Psoas muscle (tissue), 8 donors: ENCODE data around the gene LRRC1. TPM values are rescaled to one million over a fixed set of nuclear protein-coding genes. Genes with fewer than 3 reads are reported as not detected.

ENCODE experiments used
- ATAC-seq, 4 donors: fragments of 200-7000 bp; cut with Tn5 transposase; one replicate each; pipeline ENCODE4 v1.9.1; 2020; ENCODE audit warnings: moderate library complexity in 3 of 4, mild to moderate bottlenecking in 2 of 4
- DNase-seq, 2 donors: peaks; one replicate each; pipeline ENCODE4 v3.0.0-alpha.2; 2020
- H3K27ac ChIP-seq: fragments of 200-600 bp; one replicate; pipeline ENCODE4 v1.8.0; 2022
- H3K27me3 ChIP-seq, 3 donors: fragments of 200-600 bp in 1 of 3; one replicate each; pipeline versions ENCODE4 v1.6.1 to v1.8.0; 2013 to 2022; ENCODE audit warnings: low read length in 2 of 3, mild to moderate bottlenecking in 2 of 3, moderate library complexity in 1 of 3; ENCODE audit not compliant: insufficient read depth in 3 of 3
- H3K36me3 ChIP-seq, 2 donors: fragments of 200-600 bp in 1 of 2; one replicate each; pipeline versions ENCODE4 v1.6.1 to v1.8.0; 2013 to 2022; ENCODE audit warnings: low read depth in 1 of 2, mild to moderate bottlenecking in 1 of 2, moderate library complexity in 1 of 2; ENCODE audit not compliant: insufficient read depth in 1 of 2
- H3K4me1 ChIP-seq: fragments of 200-600 bp; one replicate; pipeline ENCODE4 v1.8.0; 2022
- H3K4me3 ChIP-seq: fragments of 200-600 bp; one replicate; pipeline ENCODE4 v1.8.0; 2022; ENCODE audit warnings: mild to moderate bottlenecking
- H3K9me3 ChIP-seq: fragments of 200-600 bp; one replicate; pipeline ENCODE4 v1.8.0; 2022
- CTCF ChIP-seq: fragments of 200-600 bp; IDR thresholded peaks from one replicate; pipeline ENCODE4 v1.8.0; 2022; ENCODE audit warnings: antibody characterized with exemption
- WGBS, 3 donors: extraction: QIAGEN DNeasy Blood & Tissue Kit; methylation state at CpG; one replicate each; pipeline versions ENCODE4 v1.1.6 to v1.1.7; 2013; 5-methylcytosine and 5-hydroxymethylcytosine counted together
- intact Hi-C, 2 donors: fragments of 100-400 bp; cut with DNase I; formaldehyde crosslinking; loops; one replicate each; pipeline versions ENCODE4 v1.11.0 to v1.14.2; 2022
- polyA plus RNA-seq, 3 donors: library from polyadenylated mRNA; stranded (reverse); fragments of 200-250 nt; gene quantifications; one replicate each; pipeline ENCODE4 v1.2.3, GENCODE V29; 2013
- total RNA-seq, 4 donors: library from RNA; stranded (reverse); fragmentation: NEBNext Ultra II Directional in 2 of 4; extraction: Animal tissue kit (Norgen Biotek cat#: 25700) in 2 of 4; gene quantifications; one replicate each; pipeline versions ENCODE4 v1.2.1 to v1.2.4, GENCODE V29; 2021 to 2023
- donor health status: healthy with polysubstance abuse.
- donor health status: DM: no; HTN: no; CAD: no; lungs with moderate emphysema.
- donor health status: Bipolar disorder and iron deficiency.
- donor health status: healthy.
- donor health status: DM: yes; HTN: yes; CAD: no.
- donor health status: DM: no; HTN: no; CAD: no.
- donor health status: DM: no; HTN: no; CAD: no.
- donor health status: DM: yes; HTN: yes; CAD: no.

The LRRC1 gene
- total and polyA plus RNA-seq, 7 donors: 0.39 to 1.1 (median 0.46) TPM

GRCh38 chr6:53847796-53848314 is 53.0 kb downstream of the LRRC1 start:
- no peak overlapping the region for H3K27ac ChIP-seq
- DNase-seq: no peak
- no peaks in the 10 kb centered on the region for H3K4me1 ChIP-seq
- H3K4me3 ChIP-seq: no peak overlapping the region
- no peaks in the 10 kb centered on the region for H3K36me3 ChIP-seq
- WGBS, 3 donors: 73 to 87% (median 82%) methylated on average over 4 of the region's 4 CpGs
- H3K9me3 ChIP-seq: no peaks in the 10 kb centered on the region
- intact Hi-C loops: no loop called here
- H3K27me3 ChIP-seq: no peaks in the 10 kb centered on the region
- no peak for TF ChIP-seq CTCF
- ATAC-seq: no peak

- DNase-seq (no peak), ATAC-seq (no peak)
- no peak overlapping the region for H3K27ac ChIP-seq
- intact Hi-C loops: no loop called here
- no peaks in the 10 kb centered on the region for H3K27me3 ChIP-seq
- no peaks in the 10 kb centered on the region for H3K36me3 ChIP-seq
- no peaks in the 10 kb centered on the region for H3K4me1 ChIP-seq
- TF ChIP-seq CTCF: no peak
- H3K4me3 ChIP-seq: no peak overlapping the region
- 74 to 78% (median 74%) methylated on average over 2 of the region's 2 CpGs for WGBS, 3 donors
- no peaks in the 10 kb centered on the region for H3K9me3 ChIP-seq
Observed at GRCh38 chr6:53850527-53850926, 55.7 kb downstream of the LRRC1 start.

- ATAC-seq (no peak), DNase-seq (no peak)
- no peaks in the 10 kb centered on the region for H3K4me1 ChIP-seq
- H3K9me3 ChIP-seq: no peaks in the 10 kb centered on the region
- WGBS, 3 donors: 94 to 97% (median 97%) methylated on average over 2 of the region's 2 CpGs
- intact Hi-C loops: no loop called here
- H3K4me3 ChIP-seq: no peak overlapping the region
- H3K27me3 ChIP-seq: no peaks in the 10 kb centered on the region
- H3K27ac ChIP-seq: no peak overlapping the region
- TF ChIP-seq CTCF: no peak
- no peaks in the 10 kb centered on the region for H3K36me3 ChIP-seq
Observed at GRCh38 chr6:53851561-53851960, 56.8 kb downstream of the LRRC1 start.

- Histone ChIP-seq H3K27me3 (no peaks in the 10 kb centered on the region), H3K4me1 (no peaks in the 10 kb centered on the region), H3K27ac (no peak overlapping the region), H3K9me3 (no peaks in the 10 kb centered on the region), H3K36me3 (no peaks in the 10 kb centered on the region), H3K4me3 (no peak overlapping the region)
- intact Hi-C loops: no loop called here
- ATAC-seq (no peak), DNase-seq (no peak)
- TF ChIP-seq CTCF: no peak
- WGBS, 3 donors: 69 to 100% (median 75%) methylated on average over 2 of the region's 2 CpGs
Observed at GRCh38 chr6:53852805-53853204, 58.0 kb downstream of the LRRC1 start.

- no peak for DNase-seq
- H3K27ac ChIP-seq: no peak overlapping the region
Observed at GRCh38 chr6:53854843-53855567, 60.2 kb downstream of the LRRC1 start.

More at GRCh38 chr6:53854843-53855567, 60.2 kb downstream of the LRRC1 start:
- no peak for ATAC-seq
- Histone ChIP-seq H3K27me3 (no peaks in the 10 kb centered on the region), H3K36me3 (no peaks in the 10 kb centered on the region), H3K4me3 (no peak overlapping the region), H3K4me1 (no peaks in the 10 kb centered on the region), H3K9me3 (no peaks in the 10 kb centered on the region)
- TF ChIP-seq CTCF: no peak
- intact Hi-C loops: no loop called here
- WGBS, 3 donors: 77 to 85% (median 82%) methylated on average over 5 of the region's 5 CpGs
